ENCODE data around the gene TTI1.

- no peak for TF ChIP-seq ARNT (IDR thresholded peaks at IDR 0.05)
- no peak for TF ChIP-seq FOXK2 (IDR thresholded peaks at IDR 0.05)
- TF ChIP-seq SP1 (IDR thresholded peaks at IDR 0.05): no peak
Observed at GRCh38 chr20:37986873-37987601, 46.2 kb downstream of the TTI1 start.

All from HEK293T (cell line).